Panc1 (cell line): ENCODE data around the gene PDE1C. TPM values are rescaled to one million over a fixed set of nuclear protein-coding genes. Genes with fewer than 3 reads are reported as not detected.
"Not testable (repeated sequence)": the region's sequence is repeated elsewhere in the genome, so short reads cannot be mapped to it uniquely, and the experiment has no call there.

Experiments
- ATAC-seq: fragments of 200-7000 bp; cut with Tn5 transposase; 2 replicates; pipeline ENCODE4 v1.9.1; 2020; ENCODE audit warnings: mild to moderate bottlenecking, moderate library complexity
- BruUV-seq: library from RNA; stranded (reverse); fragments of 400-500 nt; replicated peaks from 2 replicates; lab custom pipeline; 2021; lab: Mats Ljungman, UMichigan
- CTCF ChIA-PET: fragments of 300-600 bp; sonication (Branson Sonifier 250); formaldehyde crosslinking; loops from one replicate; lab custom pipeline; 2022; ENCODE audit warnings: antibody characterized with exemption; lab: Charles Lee
- POLR2A ChIA-PET: fragments of 300-600 bp; sonication (Branson Sonifier 250); formaldehyde crosslinking; loops from one replicate; lab custom pipeline; 2022; ENCODE audit warnings: antibody characterized with exemption; lab: Charles Lee
- DNase-seq: peaks from one replicate; pipeline ENCODE4 v3.0.0-alpha.2; 2010; ENCODE audit warnings: low read depth, low spot score
- H3K27ac ChIP-seq: 2 replicates; pipeline ENCODE4 v1.5.1; 2011; ENCODE audit warnings: mild to moderate bottlenecking, low read length, inconsistent platforms
- H3K27me3 ChIP-seq: fragments of 200-500 bp; sonication (Bioruptor generic); 2 replicates; pipeline ENCODE4 v1.6.0; 2014; ENCODE audit warnings: low read length, inconsistent platforms; ENCODE audit not compliant: control insufficient read depth, insufficient read depth
- H3K36me3 ChIP-seq: fragments of 200-500 bp; sonication (Bioruptor generic); 2 replicates; pipeline ENCODE4 v1.5.1; 2014; ENCODE audit warnings: inconsistent platforms, mild to moderate bottlenecking, low read length, moderate library complexity; ENCODE audit not compliant: control insufficient read depth, insufficient read depth
- H3K4me1 ChIP-seq: 2 replicates; pipeline ENCODE4 v1.5.1; 2011; ENCODE audit warnings: inconsistent platforms, mild to moderate bottlenecking, low read length, moderate library complexity; ENCODE audit not compliant: control insufficient read depth, insufficient read depth
- H3K4me3 ChIP-seq, 2 experiments: 2 replicates each; pipeline ENCODE4 v1.5.1; 2011 to 2012; ENCODE audit warnings: low read depth in 2 of 2, low read length in 2 of 2, mild to moderate bottlenecking in 2 of 2, inconsistent platforms in 1 of 2, moderate library complexity in 1 of 2
- H3K9me3 ChIP-seq: fragments of 200-500 bp; sonication (Bioruptor generic); 2 replicates; pipeline ENCODE4 v1.5.1; 2014; ENCODE audit warnings: low read depth, mild to moderate bottlenecking, inconsistent platforms, low read length, moderate library complexity; ENCODE audit not compliant: control insufficient read depth, insufficient read depth
- POLR2AphosphoS5 ChIP-seq: IDR thresholded peaks from 2 replicates; pipeline ENCODE4 v1.6.1; 2012; ENCODE audit warnings: mild to moderate bottlenecking, low read depth, low read length, moderate library complexity
- REST ChIP-seq, 2 experiments: IDR thresholded peaks; 2 replicates each; pipeline ENCODE4 v1.6.1; 2011 to 2012; ENCODE audit warnings: low read depth in 2 of 2, control low read depth in 1 of 2, low read length in 1 of 2, mild to moderate bottlenecking in 1 of 2, moderate library complexity in 1 of 2; ENCODE audit not compliant: insufficient read depth in 1 of 2
- SIN3A ChIP-seq: IDR thresholded peaks from 2 replicates; pipeline ENCODE4 v1.6.1; 2012; ENCODE audit warnings: low read depth, mild to moderate bottlenecking, low read length, moderate library complexity, borderline replicate concordance; ENCODE audit not compliant: insufficient read depth
- TCF7L2 ChIP-seq: IDR thresholded peaks from 2 replicates; pipeline ENCODE4 v1.6.1; 2011; ENCODE audit warnings: mild to moderate bottlenecking, low read depth, low read length, inconsistent platforms
- in situ Hi-C: cut with HindIII; loops from 2 replicates; pipeline ENCODE4 v1.10.0; 2016; ENCODE audit warnings: low sequenced_read_pairs, low pct_unique_long_range_greater_than_20kb
- intact Hi-C: fragments of 100-400 bp; cut with micrococcal nuclease; formaldehyde crosslinking; loops from one replicate; pipeline ENCODE4 v1.10.0; 2022; ENCODE audit not compliant: unreplicated experiment
- total RNA-seq: library from RNA; stranded (reverse); gene quantifications from one replicate; pipeline ENCODE4 v1.2.1, GENCODE V29; 2021; ENCODE audit not compliant: unreplicated experiment
- TF ChIP-seq, protein P1 (sequence below): fragments of 450-650 bp; IDR thresholded peaks from 2 replicates; pipeline ENCODE4 v1.5.1; 2017; ENCODE audit warnings: mild to moderate bottlenecking

PDE1C gene
- total RNA-seq, 1 experiment from 2014 or later: not detected

GRCh38 chr7:31850066-31850465 is 220.1 kb downstream of the PDE1C start:
- no peak overlapping the region for H3K27ac ChIP-seq
- H3K36me3 ChIP-seq: no peaks in the 10 kb centered on the region
- TF ChIP-seq POLR2AphosphoS5: no peak
- TF ChIP-seq REST (IDR thresholded peaks at IDR 0.05; ENCODE audit: insufficient read depth in 1 of 2, low read depth in 2 of 2, low read length in 1 of 2): no peak
- no peak for TF ChIP-seq SIN3A
- no peak for TF ChIP-seq TCF7L2
- TF ChIP-seq, protein P1, sequence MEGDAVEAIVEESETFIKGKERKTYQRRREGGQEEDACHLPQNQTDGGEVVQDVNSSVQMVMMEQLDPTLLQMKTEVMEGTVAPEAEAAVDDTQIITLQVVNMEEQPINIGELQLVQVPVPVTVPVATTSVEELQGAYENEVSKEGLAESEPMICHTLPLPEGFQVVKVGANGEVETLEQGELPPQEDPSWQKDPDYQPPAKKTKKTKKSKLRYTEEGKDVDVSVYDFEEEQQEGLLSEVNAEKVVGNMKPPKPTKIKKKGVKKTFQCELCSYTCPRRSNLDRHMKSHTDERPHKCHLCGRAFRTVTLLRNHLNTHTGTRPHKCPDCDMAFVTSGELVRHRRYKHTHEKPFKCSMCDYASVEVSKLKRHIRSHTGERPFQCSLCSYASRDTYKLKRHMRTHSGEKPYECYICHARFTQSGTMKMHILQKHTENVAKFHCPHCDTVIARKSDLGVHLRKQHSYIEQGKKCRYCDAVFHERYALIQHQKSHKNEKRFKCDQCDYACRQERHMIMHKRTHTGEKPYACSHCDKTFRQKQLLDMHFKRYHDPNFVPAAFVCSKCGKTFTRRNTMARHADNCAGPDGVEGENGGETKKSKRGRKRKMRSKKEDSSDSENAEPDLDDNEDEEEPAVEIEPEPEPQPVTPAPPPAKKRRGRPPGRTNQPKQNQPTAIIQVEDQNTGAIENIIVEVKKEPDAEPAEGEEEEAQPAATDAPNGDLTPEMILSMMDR: no peak
- in situ Hi-C loops: no loop called here
- intact Hi-C loops: no loop called here
- ChIA-PET POLR2A (no interaction called here), CTCF (no interaction called here)
- H3K4me3 ChIP-seq: no peak overlapping the region
- no TSS peak for BruUV-seq
- no peaks in the 10 kb centered on the region for H3K27me3 ChIP-seq
- DNase-seq: no peak
- ATAC-seq: no peak
- H3K9me3 ChIP-seq: no peaks in the 10 kb centered on the region
- no peaks in the 10 kb centered on the region for H3K4me1 ChIP-seq

- Histone ChIP-seq H3K9me3 (no peaks in the 10 kb centered on the region; the same call in 1 of the 2 replicates), H3K4me1 (no peaks in the 10 kb centered on the region), H3K27ac (no peak overlapping the region), H3K4me3 (no peak overlapping the region), H3K27me3 (no peaks in the 10 kb centered on the region), H3K36me3 (no peaks in the 10 kb centered on the region)
- in situ Hi-C loops (no loop called here), intact Hi-C loops (no loop called here)
- DNase-seq (no peak), ATAC-seq (no peak)
- no TSS peak for BruUV-seq
- CTCF ChIA-PET: no interaction called here
- TF ChIP-seq TCF7L2 (no peak), POLR2AphosphoS5 (no peak), SIN3A (no peak), REST (IDR thresholded peaks at IDR 0.05; ENCODE audit: insufficient read depth in 1 of 2, low read depth in 2 of 2, low read length in 1 of 2) (no peak)
- TF ChIP-seq, protein P1: no peak
- POLR2A ChIA-PET: no interaction called here
Measured at GRCh38 chr7:31835471-31835870, 234.7 kb downstream of the PDE1C start.

DNA sequence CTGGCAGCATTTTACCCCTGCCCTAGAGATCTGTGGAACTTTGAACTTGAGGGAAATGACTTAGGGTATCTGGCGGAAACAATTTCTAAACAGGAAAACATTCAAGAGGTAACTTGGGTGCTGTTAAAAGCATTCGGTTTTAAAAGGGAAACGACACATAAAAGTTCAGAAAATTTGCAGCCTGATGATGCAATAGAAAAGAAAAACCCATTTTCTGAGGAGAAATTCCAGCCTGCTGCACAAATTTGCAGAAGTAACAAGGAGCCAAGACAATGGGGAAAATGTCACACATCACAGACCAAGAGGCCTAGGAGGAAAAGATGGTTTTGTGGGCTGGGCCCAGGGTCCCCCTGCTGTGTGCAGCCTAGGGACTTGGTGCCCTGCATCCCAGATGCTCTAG is 236.6 kb downstream of the PDE1C start:
- H3K4me3 ChIP-seq, H3K36me3 ChIP-seq, POLR2A ChIA-PET, H3K9me3 ChIP-seq, BruUV-seq, H3K27ac ChIP-seq, DNase-seq, H3K4me1 ChIP-seq, in situ Hi-C loops, ATAC-seq, CTCF ChIA-PET, H3K27me3 ChIP-seq, intact Hi-C loops: not testable (repeated sequence)
